ENCODE data around the gene NCAPH2. TPM values are rescaled to one million over a fixed set of nuclear protein-coding genes. Genes with fewer than 3 reads are reported as not detected.
A peak's percentile ranks its signal among the peaks of the same experiment; 100 is the strongest.

Gene NCAPH2
- total RNA-seq, 2 donors from 2014 or later = 121 to 130 TPM

GRCh38 chr22:50483977-50484853, 23.8 kb upstream of the NCAPH2 start:
- no peak for DNase-seq (ENCODE audit: low spot score in 2 of 2)

GRCh38 chr22:50485221-50486131, 22.5 kb upstream of the NCAPH2 start:
- Mint-ChIP-seq H3K27ac (peak overlapping the region in 1 of 2 donors; percentile 47), H3K9me3 (no peaks in the 10 kb centered on the region), H3K36me3 (no peaks in the 10 kb centered on the region)
- no peak for DNase-seq (ENCODE audit: low spot score in 2 of 2)
- no peak for ATAC-seq

More at GRCh38 chr22:50483977-50484853, 23.8 kb upstream of the NCAPH2 start:
- no peak overlapping the region for H3K27ac Mint-ChIP-seq
- H3K9me3 Mint-ChIP-seq = no peaks in the 10 kb centered on the region
- H3K36me3 Mint-ChIP-seq = no peaks in the 10 kb centered on the region
- no peak for ATAC-seq

DNA sequence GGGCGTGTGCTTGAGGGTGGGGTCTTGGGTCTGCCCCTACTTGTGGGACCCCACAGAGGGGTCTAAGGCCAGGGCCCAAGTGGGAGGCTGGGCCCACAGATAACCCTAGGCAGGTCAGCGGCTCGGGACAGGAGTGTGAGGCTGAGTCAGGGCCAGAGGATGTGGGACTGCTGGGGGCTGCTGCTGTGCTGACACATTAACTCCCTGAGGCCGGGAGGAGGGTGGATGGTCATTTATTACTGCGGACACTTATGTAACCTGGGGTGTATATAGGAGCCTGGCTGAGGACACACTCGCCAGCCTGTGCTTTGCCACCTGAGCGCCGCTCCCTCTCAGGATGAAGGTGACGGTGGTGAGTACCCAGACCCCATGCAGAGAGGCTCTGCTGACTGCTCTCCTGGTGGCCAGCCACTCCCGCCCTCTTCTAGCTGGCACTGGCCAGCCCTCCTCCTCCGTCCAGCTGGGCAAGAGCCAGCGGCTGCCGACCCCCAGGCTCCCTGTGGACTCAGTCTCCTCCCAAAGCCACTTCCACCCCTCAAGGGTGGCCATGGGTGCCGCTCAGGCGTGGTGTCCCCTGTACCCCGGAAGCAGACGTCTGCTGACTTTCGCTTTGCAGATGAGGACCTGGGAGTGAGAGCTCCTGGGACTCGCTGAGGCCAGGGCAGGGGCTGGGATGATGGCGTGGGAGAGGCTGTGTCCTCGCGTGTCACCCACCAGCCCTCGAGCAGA, 21.3 kb upstream of the NCAPH2 start, which contains the start of gene MIOX:
TSS of gene MIOX (plus strand) at position 299 of the 729 bp plus-strand sequence. CDS start at position 338, 39 bp downstream.
- ATAC-seq (no peak), DNase-seq (ENCODE audit: low spot score in 2 of 2) (no peak)
- Mint-ChIP-seq H3K9me3 (no peaks in the 10 kb centered on the region), H3K27ac (no peak within 1 kb of the TSS), H3K36me3 (no peaks in the 10 kb centered on the region)

GRCh38 chr22:50487290-50488005, 20.6 kb upstream of the NCAPH2 start:
- DNase-seq (ENCODE audit: low spot score in 2 of 2) = no peak
- H3K36me3 Mint-ChIP-seq = no peaks in the 10 kb centered on the region
- peak in 1 of 2 donors; percentile 18 for ATAC-seq
- no peak overlapping the region for H3K27ac Mint-ChIP-seq
- no peaks in the 10 kb centered on the region for H3K9me3 Mint-ChIP-seq

DNA sequence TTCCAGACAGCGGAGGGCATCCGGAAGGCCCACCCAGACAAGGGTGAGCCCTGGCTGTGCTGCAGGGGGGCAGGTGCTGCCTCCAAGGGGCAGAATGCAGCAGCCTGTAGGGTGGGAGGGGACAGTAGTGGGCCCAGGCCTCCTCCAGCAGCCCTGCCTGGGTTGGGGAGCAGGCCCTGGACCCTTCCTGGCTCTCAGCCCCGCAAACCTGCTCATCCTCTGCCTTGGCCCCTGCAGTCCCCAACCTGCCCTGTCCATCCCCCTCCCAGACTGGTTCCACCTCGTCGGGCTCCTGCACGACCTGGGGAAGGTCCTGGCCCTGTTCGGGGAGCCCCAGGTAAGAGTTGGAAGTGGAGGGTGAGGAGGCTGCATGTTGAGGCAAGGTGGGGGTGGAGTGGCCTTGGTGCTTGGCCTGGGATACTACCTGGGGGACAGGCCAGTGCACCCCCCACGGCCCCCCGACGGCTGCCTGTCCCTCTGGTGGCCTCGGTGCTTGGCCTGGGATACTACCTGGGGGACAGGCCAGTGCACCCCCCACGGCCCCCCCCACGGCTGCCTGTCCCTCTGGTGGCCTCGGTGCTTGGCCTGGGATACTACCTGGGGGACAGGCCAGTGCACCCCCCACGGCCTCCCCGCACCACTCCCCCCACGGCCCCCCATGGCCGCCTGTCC, 19.9 kb upstream of the NCAPH2 start:
- H3K9me3 Mint-ChIP-seq = no peaks in the 10 kb centered on the region
- no peak for ATAC-seq
- H3K36me3 Mint-ChIP-seq = no peaks in the 10 kb centered on the region

GRCh38 chr22:50488886-50489285, 19.1 kb upstream of the NCAPH2 start:
- no peak for DNase-seq (ENCODE audit: low spot score in 2 of 2)
- Mint-ChIP-seq H3K36me3 (no peaks in the 10 kb centered on the region), H3K9me3 (no peaks in the 10 kb centered on the region), H3K27ac (no peak overlapping the region)
- no peak for ATAC-seq

More for the DNA sequence above, 19.9 kb upstream of the NCAPH2 start:
- H3K27ac Mint-ChIP-seq = no peak overlapping the region
- DNase-seq (ENCODE audit: low spot score in 2 of 2) = no peak

DNA sequence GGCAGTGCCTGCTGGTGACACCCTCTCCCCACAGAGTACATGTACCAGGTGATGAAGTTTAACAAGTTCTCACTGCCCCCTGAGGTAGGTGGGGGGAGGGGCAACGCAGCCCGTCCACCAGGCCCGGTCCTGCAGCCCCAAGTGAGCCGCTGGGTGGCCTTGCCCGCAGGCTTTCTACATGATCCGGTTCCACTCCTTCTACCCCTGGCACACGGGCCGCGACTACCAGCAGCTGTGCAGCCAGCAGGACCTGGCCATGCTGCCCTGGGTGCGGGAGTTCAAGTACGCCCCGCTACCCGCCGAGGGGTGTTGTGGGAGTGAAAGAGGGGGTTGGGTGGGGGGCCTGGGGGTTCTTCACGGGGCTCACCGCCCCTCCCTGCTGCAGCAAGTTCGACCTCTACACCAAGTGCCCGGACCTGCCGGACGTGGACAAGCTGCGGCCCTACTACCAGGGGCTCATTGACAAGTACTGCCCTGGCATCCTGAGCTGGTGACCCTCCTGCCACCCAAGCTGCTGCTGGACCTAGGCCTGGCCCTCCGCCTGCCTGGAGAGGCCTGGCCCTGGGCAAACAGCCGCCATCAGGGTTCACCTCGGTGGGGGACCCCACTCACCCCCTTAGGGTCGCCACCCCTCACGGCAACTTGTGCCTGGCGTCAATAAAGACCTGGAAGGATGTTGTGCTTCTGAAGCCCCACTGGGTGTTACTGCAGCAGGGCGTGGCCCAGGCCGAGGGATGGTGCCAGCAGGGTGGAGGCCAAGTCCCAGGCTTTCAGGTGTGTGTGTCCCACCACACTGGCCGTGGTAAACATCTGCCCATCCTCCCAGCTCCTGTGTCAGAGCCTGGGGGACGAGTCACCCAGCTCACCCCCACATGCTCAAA, 18.4 kb upstream of the NCAPH2 start:
- Mint-ChIP-seq H3K27ac (no peak overlapping the region), H3K36me3 (no peaks in the 10 kb centered on the region), H3K9me3 (no peaks in the 10 kb centered on the region)
- ATAC-seq = no peak
- no peak for DNase-seq (ENCODE audit: low spot score in 2 of 2)

DNA sequence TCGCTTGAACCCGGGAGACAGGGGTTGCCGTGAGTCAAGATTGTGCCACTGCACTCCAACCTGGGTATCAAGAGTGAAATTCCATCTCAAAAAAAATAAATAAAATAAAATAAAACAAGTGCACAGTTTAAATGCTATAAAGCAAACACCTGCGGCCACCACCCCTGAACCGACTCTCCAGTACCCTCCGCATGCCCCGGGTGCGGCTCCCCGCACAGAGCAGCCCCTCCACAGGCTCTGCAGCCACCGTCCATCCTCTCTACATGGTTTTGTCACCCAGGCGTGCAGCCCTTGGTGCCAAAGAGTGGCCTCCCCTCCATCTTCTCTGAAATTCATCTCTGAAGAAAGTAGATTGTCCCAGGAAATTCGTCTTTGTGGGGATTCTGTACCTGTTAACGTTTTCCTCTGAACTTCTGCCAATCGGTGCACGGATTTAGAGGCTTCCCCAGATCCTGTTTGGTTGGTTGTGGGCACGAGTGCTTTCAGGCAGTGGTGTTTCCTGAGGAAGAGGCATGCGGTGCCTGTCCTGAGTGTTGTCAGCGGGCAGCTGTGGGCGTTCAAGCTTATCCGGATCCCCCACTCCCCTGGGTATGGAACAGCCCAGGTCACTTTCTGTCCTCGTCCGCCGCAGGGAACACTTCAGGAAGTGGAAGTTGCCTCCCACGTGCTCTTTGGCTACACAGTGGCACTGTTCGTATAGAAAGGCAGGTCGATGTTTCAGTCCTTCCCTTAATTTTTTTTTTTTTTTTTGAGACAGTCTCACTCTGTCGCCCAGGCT, 17.3 kb upstream of the NCAPH2 start:
- peak overlapping the region; percentile 16 to 62 for H3K27ac Mint-ChIP-seq
- no peaks in the 10 kb centered on the region for H3K36me3 Mint-ChIP-seq
- DNase-seq (ENCODE audit: low spot score in 2 of 2) = no peak
- H3K9me3 Mint-ChIP-seq = no peaks in the 10 kb centered on the region
- peak; percentile 29 to 77 for ATAC-seq

- DNase-seq (ENCODE audit: low spot score in 2 of 2) (no peak), ATAC-seq (no peak)
- no peaks in the 10 kb centered on the region for H3K36me3 Mint-ChIP-seq
- H3K9me3 Mint-ChIP-seq = no peaks in the 10 kb centered on the region
- H3K27ac Mint-ChIP-seq = no peak overlapping the region
These were observed 10.9 kb upstream of the NCAPH2 start for GRCh38 chr22:50497093-50497492.

GRCh38 chr22:50498322-50498890, 9.6 kb upstream of the NCAPH2 start:
- no peaks in the 10 kb centered on the region for H3K9me3 Mint-ChIP-seq
- peak overlapping the region in 1 of 2 donors; percentile 50 for H3K27ac Mint-ChIP-seq
- DNase-seq (ENCODE audit: low spot score in 2 of 2) (peak in 1 of 2 donors; percentile 74), ATAC-seq (peak; percentile 91)
- no peaks in the 10 kb centered on the region for H3K36me3 Mint-ChIP-seq

- no peaks in the 10 kb centered on the region for H3K36me3 Mint-ChIP-seq
- no peak overlapping the region for H3K27ac Mint-ChIP-seq
- DNase-seq (ENCODE audit: low spot score in 2 of 2) = no peak
- ATAC-seq = no peak
- no peaks in the 10 kb centered on the region for H3K9me3 Mint-ChIP-seq
These were observed 7.6 kb upstream of the NCAPH2 start for GRCh38 chr22:50500452-50500851.

DNA sequence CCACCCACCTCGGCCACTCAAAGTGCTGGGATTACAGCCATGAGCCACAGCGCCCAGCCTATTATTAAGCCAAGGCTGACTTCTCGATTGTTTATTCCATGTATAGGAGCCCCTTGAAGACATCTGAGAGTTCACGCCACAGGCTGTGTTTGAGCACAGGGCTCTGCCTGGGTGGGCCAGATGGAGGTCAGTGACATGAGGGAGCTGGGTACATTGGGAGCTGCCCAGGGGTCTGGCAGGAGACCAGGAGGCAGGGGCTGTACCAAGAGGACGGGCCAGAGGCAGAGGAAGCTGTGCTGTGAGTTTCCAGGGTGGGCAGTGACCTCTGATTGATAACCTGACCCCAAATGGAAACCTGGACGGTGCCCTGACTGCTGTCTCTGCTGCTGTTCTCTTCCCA, 5.9 kb upstream of the NCAPH2 start:
- ATAC-seq (no peak), DNase-seq (ENCODE audit: low spot score in 2 of 2) (no peak)
- H3K9me3 Mint-ChIP-seq = no peaks in the 10 kb centered on the region
- peaks cover 2 to 4% of the 10 kb centered on the region in 2 donors for H3K36me3 Mint-ChIP-seq
- H3K27ac Mint-ChIP-seq = no peak overlapping the region

DNA sequence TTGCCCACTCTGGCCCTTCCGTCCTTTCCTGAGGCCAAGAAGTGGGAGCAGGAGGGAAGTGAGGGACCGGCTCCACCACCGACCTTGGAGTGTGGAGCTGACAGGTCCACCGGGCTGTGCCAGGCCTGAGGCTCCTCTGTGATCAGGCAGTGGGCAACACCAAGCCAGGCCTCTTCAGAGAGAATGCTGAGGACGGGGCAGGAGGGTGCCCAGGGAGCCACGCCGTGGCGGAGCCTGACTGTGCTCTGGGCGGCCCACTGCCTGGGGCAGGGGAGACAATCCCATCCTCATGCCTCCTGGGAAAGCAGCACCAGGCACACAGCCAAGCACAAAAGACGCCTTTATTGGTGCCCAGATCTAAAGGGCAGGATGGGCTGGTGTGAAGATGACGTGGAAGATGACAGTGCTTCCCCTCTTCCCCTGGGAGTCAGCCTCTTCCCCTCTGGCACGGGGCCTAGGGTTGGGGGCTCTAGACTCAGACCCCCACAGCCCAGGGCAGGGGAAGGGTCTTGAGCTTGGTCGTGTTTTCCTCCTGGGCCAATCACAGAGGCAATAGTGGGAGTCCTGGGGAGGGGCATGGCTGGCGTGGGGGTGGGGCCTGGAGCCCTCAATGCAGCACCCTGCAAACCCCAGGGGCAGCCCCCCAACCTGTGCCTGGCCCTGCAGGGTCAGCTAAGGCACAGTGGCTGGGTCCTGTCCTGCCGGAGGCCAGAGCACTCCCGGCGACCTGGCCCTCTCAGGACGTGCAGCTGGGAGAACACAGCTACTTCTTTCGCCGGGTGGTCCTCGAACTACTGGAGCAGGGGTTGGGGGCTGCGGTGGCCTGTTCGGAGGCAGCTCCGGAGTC, 5.2 kb upstream of the NCAPH2 start:
- no peak overlapping the region for H3K27ac Mint-ChIP-seq
- H3K9me3 Mint-ChIP-seq = no peaks in the 10 kb centered on the region
- DNase-seq (ENCODE audit: low spot score in 2 of 2) = no peak
- peaks cover 6 to 8% of the 10 kb centered on the region in 2 donors for H3K36me3 Mint-ChIP-seq
- no peak for ATAC-seq

Measured in activated naive CD4-positive, alpha-beta T cell treated with anti-CD3 and anti-CD28 coated beads, Interleukin-2, amount 50 U/mL, for 72 hours (primary cell).